ENCODE measurements around the gene MACF1.

DNA sequence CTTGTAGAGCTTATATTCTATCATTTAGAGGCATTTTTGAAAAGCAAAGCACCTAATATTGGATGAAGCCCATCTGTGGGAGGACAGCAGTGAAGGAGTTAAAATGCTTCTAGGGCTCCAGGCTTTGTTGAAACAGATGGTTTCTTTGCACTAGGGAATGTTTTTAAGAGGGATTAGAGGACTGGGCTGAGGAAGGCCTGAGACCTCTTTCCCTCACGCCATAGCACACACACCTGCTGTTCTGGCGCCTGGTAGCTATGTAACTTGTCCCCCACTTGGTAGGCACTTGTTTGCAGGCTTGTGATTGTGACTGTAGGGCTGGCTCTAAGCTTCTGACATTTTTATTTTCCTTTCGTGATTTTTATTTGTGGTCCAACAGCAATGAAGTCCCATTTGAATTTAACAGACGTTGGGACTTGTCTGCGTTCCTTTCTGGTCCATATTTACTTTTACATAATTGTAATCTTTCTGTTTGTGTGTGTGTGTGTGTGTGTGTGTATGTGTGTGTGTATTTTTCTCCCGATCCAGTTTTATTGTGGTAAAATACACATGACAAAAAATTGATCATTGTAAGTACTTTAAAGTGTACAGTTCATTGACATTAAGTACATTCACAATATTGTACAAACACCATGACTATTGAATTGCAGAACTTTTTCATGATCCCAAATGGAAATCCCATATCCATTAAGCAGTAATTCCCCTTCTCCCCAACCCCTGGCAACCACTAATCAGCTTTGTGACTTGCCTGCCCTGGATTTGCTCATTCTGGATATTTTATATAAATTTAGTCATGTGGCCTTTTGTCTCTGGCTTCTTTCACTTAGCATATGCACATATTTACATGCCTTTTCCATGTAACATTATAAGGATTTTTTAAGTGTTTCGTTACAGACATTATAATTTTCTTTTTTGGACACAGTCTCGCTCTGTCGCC, 33.5 kb upstream of the MACF1 start:
- TF ChIP-seq CTCF (IDR thresholded peaks at IDR 0.05) (no peak), POLR2AphosphoS5 (IDR thresholded peaks at IDR 0.05) (no peak), POLR2A (IDR thresholded peaks at IDR 0.05) (no peak)

All from prostate gland (tissue), 2 donors.